Astrocyte of the cerebellum (primary cell): ENCODE measurements around the gene YWHAE.

Source experiments
- DNase-seq: peaks from one replicate; pipeline ENCODE4 v3.0.0-alpha.2; 2011; ENCODE audit warnings: low read depth
- H3K4me3 ChIP-seq: 2 replicates; pipeline ENCODE4 v1.5.1; 2011; ENCODE audit warnings: mild to moderate bottlenecking, low read depth, low read length, moderate library complexity
- in situ Hi-C: cut with HindIII; loops from 2 replicates; pipeline ENCODE4 v1.10.0; 2017; ENCODE audit warnings: low sequenced_read_pairs
- TF ChIP-seq, protein P1 (sequence below): IDR thresholded peaks from 2 replicates; pipeline ENCODE4 v1.5.1; 2012; ENCODE audit warnings: low read length, low read depth, moderate library complexity, mild to moderate bottlenecking; ENCODE audit errors: missing control alignments

YWHAE gene

DNA sequence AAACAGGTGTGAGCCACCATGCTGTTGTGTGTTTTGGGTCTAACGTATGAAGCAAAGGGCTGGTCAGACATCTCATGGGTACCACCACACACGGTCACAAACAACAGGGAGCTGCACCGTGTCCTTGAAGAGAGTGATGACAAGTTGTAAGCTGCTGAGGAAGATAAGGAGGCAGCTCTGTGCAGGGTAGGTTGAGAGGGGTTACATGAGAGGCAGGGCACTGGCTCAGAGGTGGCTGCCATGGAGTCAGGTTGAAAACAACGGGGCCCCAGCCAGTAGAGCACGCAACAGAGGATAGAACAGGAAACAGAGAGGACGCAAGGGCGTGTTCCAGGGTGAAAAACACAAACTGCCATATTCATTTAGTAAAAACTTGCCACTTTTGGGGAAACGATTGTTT is 68.3 kb downstream of the YWHAE start:
- TF ChIP-seq, protein P1, sequence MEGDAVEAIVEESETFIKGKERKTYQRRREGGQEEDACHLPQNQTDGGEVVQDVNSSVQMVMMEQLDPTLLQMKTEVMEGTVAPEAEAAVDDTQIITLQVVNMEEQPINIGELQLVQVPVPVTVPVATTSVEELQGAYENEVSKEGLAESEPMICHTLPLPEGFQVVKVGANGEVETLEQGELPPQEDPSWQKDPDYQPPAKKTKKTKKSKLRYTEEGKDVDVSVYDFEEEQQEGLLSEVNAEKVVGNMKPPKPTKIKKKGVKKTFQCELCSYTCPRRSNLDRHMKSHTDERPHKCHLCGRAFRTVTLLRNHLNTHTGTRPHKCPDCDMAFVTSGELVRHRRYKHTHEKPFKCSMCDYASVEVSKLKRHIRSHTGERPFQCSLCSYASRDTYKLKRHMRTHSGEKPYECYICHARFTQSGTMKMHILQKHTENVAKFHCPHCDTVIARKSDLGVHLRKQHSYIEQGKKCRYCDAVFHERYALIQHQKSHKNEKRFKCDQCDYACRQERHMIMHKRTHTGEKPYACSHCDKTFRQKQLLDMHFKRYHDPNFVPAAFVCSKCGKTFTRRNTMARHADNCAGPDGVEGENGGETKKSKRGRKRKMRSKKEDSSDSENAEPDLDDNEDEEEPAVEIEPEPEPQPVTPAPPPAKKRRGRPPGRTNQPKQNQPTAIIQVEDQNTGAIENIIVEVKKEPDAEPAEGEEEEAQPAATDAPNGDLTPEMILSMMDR = no peak
- no peak for DNase-seq
- in situ Hi-C loops = no loop called here
- H3K4me3 ChIP-seq = no peak overlapping the region

DNA sequence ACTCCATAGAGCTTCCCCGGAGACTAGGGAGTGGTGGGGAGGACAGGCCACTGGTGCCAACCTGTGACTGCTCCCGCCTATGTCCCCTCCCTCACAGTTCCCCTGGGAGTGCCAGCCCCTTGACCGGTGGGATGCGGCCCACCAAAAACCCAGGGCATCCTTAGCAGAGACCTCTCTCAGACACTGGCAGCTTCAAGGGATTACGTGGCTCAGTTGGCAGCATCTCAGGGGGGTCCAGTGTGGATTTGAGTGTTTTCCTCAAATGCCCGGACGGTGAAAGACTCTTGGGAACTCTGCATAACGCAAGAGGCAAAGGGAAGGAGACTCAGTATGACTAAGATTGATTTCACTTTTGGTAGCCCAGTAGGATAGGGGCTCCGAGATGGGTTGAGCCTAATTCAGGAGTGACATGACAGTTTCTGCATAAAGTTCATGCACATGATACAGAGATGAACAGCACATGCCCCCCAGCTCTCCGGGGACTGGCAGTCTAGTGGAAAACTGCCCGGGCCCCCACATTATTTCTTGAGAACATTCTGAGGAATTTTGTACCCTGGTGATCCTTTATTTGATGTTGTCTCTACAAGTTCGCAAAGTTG is 70.2 kb downstream of the YWHAE start:
- in situ Hi-C loops = no loop called here
- H3K4me3 ChIP-seq = no peak overlapping the region
- TF ChIP-seq, protein P1 = no peak
- no peak for DNase-seq

DNA sequence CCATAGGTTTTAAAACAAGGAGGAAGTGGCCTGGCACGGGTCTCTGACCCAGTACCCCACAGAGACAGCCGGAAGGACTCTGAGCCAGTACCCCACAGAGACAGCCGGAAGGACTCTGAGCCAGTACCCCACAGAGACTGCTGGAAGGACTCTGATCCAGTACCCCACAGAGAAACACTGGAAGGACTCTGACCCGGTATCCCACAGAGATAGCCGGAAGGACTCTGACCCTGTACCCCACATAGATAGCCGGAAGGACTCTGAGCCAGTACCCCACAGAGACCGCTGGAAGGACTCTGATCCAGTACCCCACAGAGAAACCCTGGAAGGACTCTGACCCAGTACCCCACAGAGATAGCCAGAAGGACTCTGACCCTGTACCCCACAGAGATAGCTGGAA is 71.6 kb downstream of the YWHAE start:
- in situ Hi-C loops = no loop called here
- TF ChIP-seq, protein P1 = no peak
- no peak for DNase-seq
- no peak overlapping the region for H3K4me3 ChIP-seq

DNA sequence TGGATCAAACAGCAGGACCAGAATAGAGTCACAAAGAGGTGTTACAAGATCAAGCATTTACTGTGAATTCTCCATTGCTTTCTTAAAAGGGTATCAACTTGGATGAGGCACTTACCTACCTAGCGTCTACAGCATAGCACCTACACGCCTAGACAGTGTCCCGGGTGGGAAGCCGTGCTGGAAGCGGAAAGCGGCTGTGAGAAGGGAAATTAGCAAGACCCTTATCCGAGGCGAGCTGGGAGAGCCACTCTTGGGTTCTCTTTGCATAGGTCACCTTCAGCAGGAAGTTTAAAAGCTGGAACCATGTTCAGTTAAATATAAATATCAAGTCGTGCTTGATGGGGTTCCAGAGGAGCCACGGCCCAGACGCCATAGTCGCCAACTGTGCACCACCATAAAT is 74.3 kb downstream of the YWHAE start:
- DNase-seq = no peak
- TF ChIP-seq, protein P1 = no peak
- in situ Hi-C loops = no loop called here
- H3K4me3 ChIP-seq = no peak overlapping the region

DNA sequence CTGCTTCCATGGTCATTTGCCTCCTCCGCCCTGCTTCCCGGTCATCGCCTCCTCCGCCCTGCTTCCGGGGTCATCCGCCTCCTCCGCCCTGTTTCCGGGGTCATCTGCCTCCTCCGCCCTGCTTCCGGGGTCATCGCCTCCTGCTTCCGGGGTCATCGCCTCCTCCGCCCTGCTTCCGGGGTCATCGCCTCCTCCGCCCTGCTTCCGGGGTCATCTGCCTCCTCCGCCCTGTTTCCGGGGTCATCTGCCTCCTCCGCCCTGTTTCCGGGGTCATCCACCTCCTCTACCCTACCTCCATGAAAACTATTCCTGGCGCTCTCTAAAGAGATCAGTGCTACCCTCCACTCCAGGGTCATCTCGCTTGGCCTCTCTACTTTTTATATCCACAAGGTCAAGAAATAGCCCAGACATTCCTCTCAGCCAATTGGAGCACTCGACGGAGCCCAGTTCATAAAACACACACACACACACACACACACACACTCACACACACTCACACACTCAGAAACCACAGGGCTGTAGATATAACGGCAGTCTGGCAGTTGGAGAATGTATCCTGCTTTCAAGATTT is 75.7 kb downstream of the YWHAE start:
- no peak for DNase-seq
- in situ Hi-C loops = no loop called here
- TF ChIP-seq, protein P1 = no peak
- no peak overlapping the region for H3K4me3 ChIP-seq

DNA sequence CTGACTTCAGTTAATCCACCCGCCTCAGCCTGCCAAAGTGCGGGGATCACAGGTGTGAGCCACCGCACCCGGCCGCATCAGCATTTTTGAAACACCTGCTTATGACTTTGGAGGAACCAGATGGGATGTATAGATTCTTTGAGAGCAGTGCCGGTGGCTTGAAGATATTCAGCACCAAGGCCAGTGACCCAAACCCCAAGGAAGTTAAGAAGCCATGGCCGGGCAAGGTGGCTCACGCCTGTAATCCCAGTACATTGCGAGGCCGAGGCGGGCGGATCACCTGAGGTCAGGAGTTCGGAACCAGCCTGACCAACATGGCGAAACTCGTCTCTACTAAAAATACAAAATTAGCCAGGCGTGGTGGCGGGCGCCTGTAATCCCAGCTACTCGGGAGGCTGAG is 76.7 kb downstream of the YWHAE start:
- no peak for DNase-seq
- TF ChIP-seq, protein P1 = no peak
- no peak overlapping the region for H3K4me3 ChIP-seq
- in situ Hi-C loops = no loop called here
